Activated effector memory CD4-positive, alpha-beta T cell treated with anti-CD3 and anti-CD28 coated beads, Interleukin-2, amount 50 U/mL, for 16 hours (primary cell): ENCODE results near the gene NANS.
"Not testable (repeated sequence)": the region's sequence is repeated elsewhere in the genome, so short reads cannot be mapped to it uniquely, and the experiment has no call there.

Experiments used
- DNase-seq: peaks from one replicate; pipeline ENCODE4 v3.0.0-alpha.2; 2020

NANS gene

DNA sequence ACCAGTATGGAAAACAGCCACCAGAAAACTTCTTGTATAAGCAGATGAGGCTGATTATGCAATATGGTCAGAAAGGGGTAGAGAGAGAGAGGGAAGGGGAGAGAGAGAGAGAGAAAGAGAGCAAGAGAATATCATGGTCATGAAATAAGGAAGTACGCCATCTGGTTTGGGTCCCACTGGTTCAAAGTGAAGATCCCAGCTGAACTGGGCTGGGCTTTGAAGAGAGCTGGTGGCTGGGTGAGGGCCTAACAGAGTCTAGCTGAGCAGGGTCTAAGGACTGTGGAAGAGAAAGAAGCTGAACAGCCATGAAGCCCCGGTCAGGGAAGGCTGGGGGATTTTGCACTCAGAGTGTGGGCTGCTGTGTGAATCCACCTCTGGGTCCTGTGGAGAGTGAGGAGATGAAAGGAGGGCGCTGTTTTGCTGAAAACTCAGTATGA, 47.9 kb downstream of the NANS start:
- peak; percentile 60 for DNase-seq

- DNase-seq, result peak; percentile 54
Observed at GRCh38 chr9:98105006-98105405, 48.5 kb downstream of the NANS start.

- no peak for DNase-seq
Observed at GRCh38 chr9:98107926-98108325, 51.4 kb downstream of the NANS start.

DNA sequence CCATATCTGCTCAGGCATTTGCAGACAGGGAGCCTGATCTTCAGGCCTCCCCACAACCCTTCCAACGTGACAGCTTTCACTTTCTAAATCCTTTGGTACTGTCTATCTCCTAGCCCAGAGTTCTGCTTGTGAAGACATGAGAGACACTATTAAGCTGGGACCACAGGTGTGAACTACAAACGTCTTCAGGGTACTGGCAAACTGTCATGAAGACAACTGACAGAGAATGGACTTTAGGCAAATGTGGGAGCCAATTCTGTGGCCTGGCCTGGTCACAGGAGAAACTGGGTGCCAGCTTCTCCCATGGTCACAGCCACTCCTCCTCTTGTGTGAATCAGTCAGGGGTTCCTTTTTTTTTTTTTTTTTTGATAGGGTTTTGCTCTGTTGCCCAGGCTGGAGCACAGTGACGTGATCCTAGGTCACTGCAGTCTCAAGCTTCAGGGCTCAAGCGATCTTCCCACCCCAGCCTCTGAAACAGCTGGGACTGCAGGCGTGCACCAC, 52.0 kb downstream of the NANS start:
- DNase-seq, result peak; percentile 67

DNA sequence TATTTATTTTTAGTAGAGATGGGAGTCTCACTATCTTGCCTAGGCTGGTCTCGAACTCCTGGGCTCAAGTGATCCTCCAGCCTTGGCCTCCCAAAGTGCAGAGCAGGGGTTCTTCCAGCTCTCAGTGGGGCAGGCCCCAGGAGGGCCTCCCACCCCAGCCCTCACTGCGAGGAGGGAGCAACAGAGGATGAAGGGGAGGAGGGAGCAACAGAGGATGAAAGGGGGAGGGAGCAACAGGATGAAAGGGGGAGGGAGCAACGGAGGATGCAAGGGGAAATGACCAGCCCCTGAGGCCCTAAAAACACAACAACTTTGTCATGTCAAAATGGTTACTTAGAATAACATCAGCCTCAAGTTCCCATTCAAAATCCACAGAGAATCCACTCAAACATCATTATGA, 52.5 kb downstream of the NANS start:
- peak; percentile 59 for DNase-seq

DNA sequence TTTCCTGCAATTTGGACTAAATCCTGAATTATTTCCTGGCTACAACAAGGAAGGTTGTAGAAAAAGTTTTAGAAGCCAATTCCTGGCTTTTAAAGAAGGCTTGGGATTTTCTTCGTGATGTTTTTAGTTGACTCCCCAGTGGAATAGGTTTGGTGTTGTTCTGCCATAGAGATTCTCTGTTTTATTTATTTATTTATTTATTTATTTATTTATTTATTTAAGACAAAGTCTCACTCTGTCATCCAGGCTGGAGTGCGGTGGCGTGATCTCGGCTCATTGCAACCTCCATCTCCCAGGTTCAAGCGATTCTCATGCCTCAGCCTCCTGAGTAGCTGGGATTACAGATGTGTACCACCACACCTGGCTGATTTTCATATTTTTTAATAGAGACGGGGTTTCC, 60.6 kb downstream of the NANS start:
- DNase-seq, result not testable (repeated sequence)

DNA sequence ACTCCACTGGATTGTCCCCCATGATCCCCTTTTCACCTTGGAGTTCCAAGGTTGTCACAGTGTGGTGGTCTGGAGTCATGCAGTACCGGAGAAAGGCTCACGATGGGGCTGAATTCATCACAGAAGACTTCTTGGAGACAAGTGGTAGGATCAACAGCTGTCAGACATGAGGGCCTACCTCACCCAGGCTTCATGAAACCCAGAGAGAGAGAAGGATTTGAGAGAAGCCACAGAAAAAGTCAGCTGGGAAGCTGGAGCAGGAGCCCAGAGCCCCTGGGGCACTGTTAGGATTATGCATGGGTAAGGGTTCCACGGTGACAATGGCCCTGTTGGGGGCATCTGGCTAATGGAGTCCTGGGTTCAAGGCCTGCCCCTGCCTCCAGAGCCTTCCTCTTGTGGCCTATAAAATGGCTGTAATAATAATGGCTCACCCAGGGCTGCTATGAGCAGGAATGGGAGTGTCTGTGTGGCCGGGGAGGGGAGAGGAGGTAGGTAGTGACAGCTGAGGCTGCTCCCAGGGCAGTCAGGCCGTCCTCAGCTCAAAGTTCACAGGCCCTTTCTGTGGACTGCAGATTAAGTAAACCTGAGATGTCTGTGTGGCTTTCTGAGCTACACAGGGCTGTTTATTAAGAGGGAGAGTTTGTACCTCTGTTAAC, 61.6 kb downstream of the NANS start:
- DNase-seq, result peak; percentile 74

DNA sequence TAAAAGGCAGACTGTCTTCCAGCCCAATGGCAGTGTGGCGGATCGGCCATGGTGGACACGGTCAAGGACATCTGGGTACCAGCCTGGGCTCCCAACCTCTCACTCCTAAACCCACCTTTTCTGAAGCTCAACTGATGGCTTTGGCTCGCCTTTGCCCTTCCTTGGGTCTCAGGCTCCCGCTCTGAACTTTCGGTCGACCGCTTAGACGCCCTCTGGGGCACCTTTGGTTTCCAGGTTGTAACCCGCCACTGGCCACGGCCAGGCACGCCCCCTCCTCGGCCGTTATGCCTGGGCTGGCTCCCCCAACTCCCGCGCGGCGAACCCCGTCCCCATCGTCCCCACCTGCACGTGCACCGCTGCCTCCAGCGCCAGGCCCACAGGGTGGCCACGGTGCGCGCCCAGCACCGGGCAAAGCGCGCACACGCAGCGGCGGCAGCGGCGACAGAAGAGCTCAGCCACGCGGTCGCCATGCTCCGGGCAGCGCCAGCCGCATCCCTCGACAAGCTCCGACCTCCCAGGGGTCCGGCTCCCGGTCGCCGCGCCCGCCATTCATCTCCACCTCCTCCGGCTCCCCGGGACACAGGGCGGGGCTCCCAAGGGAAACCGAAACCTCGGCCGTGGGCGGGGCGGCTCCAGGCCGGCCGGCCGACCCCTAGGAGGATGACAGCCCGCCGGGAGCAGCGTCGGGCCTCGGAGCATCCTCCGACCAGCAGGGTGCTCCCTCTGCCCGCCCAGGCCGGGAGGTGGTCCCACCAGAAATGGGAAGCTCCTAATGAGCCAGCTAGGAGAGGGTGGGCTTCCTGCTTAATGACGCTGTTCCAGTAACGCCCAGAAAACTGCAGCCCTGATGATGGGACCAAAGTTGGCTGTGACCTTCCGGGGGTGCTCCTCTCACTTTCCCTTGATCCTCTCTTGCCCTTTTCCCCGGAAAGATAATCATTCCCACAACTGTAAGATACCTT, 62.4 kb downstream of the NANS start, which contains the start of gene TRIM14:
TRIM14 (minus strand) TSS at position 583 of the 962 bp plus-strand sequence; CDS start at position 549, 34 bp downstream.
- peak; percentile 87 for DNase-seq

- DNase-seq, result no peak
Observed at GRCh38 chr9:98120476-98120875, 63.9 kb downstream of the NANS start.

- no peak for DNase-seq
Observed at GRCh38 chr9:98121058-98121457, 64.5 kb downstream of the NANS start.

DNA sequence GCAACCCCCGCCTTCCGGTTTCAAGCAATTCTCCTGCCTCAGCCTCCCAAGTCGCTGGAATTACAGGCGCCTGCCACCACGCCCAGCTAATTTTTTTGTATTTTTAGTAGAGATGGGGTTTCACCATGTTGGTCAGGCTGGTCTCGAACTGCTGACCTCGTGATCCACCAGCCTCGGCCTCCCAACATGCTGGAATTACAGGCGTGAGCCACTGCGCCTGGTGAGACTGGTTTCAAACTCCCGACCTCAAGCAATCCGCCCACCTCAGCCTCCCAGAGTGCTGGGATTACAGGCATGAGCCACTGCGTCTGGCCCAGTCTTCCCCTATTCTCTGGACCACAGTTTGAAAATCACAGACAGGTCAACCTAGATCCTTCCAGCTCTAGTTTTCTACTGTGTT, 67.6 kb downstream of the NANS start:
- not testable (repeated sequence) for DNase-seq

DNA sequence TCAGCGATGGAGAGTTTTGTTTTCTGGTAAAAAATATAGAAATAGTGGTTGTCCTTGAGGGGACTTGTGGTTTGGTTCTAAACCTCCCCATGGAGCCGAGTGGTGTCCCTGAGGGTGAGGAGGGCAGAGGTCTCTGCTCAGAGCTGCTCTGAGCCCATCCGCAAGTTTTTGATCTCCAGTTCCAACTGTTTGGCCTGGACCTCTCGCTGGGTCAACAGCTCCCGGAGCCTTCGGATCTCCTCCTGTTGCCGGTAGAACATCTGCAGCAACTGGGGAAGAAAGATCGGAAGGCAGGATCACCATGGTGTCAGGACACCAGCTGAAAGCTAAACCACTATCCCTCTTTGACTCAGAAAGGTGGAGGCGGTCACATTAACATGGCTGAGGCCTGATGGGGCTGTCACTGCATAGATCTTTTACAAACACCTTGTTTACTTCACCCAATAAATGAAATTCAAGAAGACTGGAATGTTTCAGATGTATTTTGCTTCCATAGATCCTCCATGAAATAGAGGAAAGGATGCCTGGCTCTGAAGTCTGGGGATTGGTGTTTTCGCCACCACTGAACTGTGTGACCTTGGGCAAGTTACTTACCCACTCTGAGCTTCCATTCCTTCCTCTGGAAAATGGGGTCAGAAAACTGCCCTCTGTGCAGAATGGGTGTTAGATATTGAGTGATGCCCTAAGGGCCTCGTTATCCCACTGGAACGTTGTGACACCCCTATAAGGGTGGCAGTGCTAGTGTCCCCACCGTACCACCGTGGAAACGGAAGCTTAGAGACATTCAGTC, 68.3 kb downstream of the NANS start:
- DNase-seq, result no peak

- no peak for DNase-seq
Observed at GRCh38 chr9:98127226-98127625, 70.7 kb downstream of the NANS start.

- DNase-seq, result no peak
Observed at GRCh38 chr9:98128316-98128715, 71.8 kb downstream of the NANS start.

GRCh38 chr9:98129451-98129881, 72.9 kb downstream of the NANS start:
- peak; percentile 24 for DNase-seq

DNA sequence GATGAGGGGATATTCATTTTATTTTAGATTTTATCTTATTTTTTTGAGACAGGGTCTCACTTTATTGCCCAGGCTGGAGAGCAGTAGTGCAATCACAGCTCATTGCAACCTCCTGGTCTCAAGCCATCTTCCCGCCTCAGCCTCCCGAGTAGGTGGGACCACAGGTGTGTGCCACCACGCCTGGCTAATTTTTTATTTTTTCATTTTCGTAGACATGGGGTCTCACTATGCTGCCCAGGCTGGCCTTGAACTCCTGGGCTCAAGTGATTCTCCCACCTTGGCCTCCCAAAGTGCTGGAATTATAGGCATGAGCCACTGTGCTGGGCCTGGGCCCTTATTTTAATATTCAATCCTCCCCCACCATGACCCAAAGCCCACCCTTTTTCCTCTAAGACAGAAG, 73.5 kb downstream of the NANS start:
- not testable (repeated sequence) for DNase-seq

DNA sequence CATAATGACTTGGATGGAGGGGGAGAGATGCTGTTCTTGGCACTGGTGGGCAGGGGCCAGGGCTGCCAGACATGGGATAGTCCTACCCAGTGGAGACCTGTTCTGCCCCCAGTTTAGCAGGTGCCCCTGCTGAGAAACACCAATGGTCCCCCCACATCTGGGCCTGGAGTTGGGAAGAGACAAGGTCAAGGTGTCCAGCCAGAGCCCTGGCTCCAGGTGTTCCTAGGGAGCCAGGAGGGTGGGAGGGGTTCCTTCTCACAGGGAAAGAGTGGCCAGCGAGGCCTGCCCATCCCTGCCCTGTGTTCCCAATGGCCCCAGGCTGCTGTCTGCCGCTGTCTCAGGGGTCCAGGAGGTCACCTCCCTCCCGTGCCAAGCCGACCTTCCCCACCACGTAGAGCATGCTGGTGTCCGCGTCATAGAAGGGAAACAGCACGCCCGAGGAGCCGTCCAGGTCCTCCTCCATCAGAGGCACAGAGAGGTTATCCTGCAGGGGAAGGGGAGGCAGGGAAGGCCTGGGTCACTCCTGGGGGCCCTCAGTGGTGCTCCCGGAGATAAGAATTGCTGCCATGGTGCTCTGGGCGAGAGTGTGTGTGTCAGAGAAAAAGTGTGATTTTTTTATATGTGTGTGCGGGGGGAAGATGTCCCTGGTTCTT, 74.2 kb downstream of the NANS start:
- peak; percentile 49 for DNase-seq

DNA sequence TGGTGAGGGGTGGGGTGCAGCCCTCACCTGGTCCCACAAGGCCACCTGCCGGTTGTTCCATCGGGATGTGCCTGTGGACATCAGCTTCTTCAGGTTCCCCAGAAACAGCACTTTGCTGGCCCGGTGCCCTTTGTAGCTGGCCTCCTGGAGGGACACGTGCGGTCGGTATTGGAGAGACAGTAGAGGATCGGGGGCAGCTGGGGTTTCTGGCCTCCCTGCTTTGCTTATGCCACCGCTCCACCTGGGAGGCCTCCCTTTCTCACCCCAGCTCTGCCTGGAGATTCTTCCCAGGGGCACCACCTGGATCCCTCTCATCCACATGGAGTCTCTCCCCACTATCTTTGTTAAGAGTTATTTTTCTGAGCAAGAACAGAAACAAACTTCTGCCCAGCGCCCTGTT, 75.6 kb downstream of the NANS start:
- peak; percentile 42 for DNase-seq
